AG04450 (cell line): ENCODE measurements around the gene MXRA7. TPM values are rescaled to one million over a fixed set of nuclear protein-coding genes. Genes with fewer than 3 reads are reported as not detected.

Experiments used
- CTCF ChIA-PET: fragments of 300-600, 350-600 bp; formaldehyde crosslinking; extraction: SDS; loops from one replicate; lab custom pipeline; 2022; ENCODE audit warnings: antibody characterized with exemption, inconsistent platforms; lab: Charles Lee
- POLR2A ChIA-PET: fragments of 350-600 bp; formaldehyde crosslinking; extraction: SDS; loops from one replicate; lab custom pipeline; 2021; ENCODE audit warnings: antibody characterized with exemption, inconsistent platforms; lab: Yijun Ruan, JAX
- DNase-seq: peaks from one replicate; pipeline ENCODE4 v3.0.0-alpha.2; 2011; ENCODE audit warnings: low read depth, low spot score
- H3K27ac ChIP-seq: one replicate; pipeline ENCODE4 v1.5.1; 2012; ENCODE audit warnings: low read depth, low read length, control low read depth
- H3K27me3 ChIP-seq: one replicate; pipeline ENCODE4 v1.6.0; 2012; ENCODE audit warnings: low read length; ENCODE audit not compliant: control insufficient read depth, insufficient read depth
- H3K4me3 ChIP-seq: 2 replicates; pipeline ENCODE4 v1.5.1; 2011; ENCODE audit warnings: mild to moderate bottlenecking, low read depth, low read length, control low read depth
- H3K9me3 ChIP-seq: 2 replicates; pipeline ENCODE4 v1.5.1; 2012; ENCODE audit warnings: low read length; ENCODE audit not compliant: control insufficient read depth, insufficient read depth
- CTCF ChIP-seq: IDR thresholded peaks from 2 replicates; pipeline ENCODE4 v1.5.1; 2011; ENCODE audit warnings: low read depth, low read length, control low read depth, inconsistent platforms
- polyA plus RNA-seq: library from polyadenylated mRNA; depleted of rRNA; stranded (reverse); fragments of >200 nt; gene quantifications from 2 replicates; pipeline ENCODE4 v1.2.3, GENCODE V29; 2011

MXRA7 gene
- polyA plus RNA-seq, 1 experiment = 222 TPM

- Histone ChIP-seq H3K4me3 (no peak overlapping the region), H3K27ac (no peak overlapping the region), H3K27me3 (no peaks in the 10 kb centered on the region), H3K9me3 (no peaks in the 10 kb centered on the region)
- no peak for DNase-seq
- no peak for TF ChIP-seq CTCF
- CTCF ChIA-PET = interaction anchor here (0.6 to 2.7 kb wide), 4 partner anchors 10 to 70 kb away, joined by 3 to 7 read pairs (median 6); no protein-coding TSS in a partner anchor
- POLR2A ChIA-PET = no interaction called here
Observed at GRCh38 chr17:76691379-76692191, 19.2 kb downstream of the MXRA7 start.

GRCh38 chr17:76690596-76691280 is 20.0 kb downstream of the MXRA7 start:
- Histone ChIP-seq H3K27me3 (no peaks in the 10 kb centered on the region), H3K4me3 (no peak overlapping the region), H3K9me3 (no peaks in the 10 kb centered on the region), H3K27ac (no peak overlapping the region)
- ChIA-PET CTCF (interaction anchor here (0.6 to 2.7 kb wide), 5 partner anchors 9 to 69 kb away, joined by 3 to 7 read pairs (median 5); no protein-coding TSS in a partner anchor), POLR2A (no interaction called here)
- DNase-seq = no peak
- no peak for TF ChIP-seq CTCF

- no peak for TF ChIP-seq CTCF
- H3K4me3 ChIP-seq = no peak overlapping the region
- ChIA-PET CTCF (interaction anchor here (1.0 to 2.7 kb wide), 4 partner anchors 8 to 66 kb away, joined by 4 to 7 read pairs (median 4); no protein-coding TSS in a partner anchor), POLR2A (interaction anchor here (0.7 to 1.4 kb wide), 2 partner anchors 11 to 114 kb away, joined by 4 to 5 read pairs; no protein-coding TSS in a partner anchor)
- H3K27ac ChIP-seq = no peak overlapping the region
- no peaks in the 10 kb centered on the region for H3K9me3 ChIP-seq
- no peaks in the 10 kb centered on the region for H3K27me3 ChIP-seq
- DNase-seq = no peak
Observed at GRCh38 chr17:76689859-76690258, 20.9 kb downstream of the MXRA7 start.

- POLR2A ChIA-PET = interaction anchor here (0.6 to 1.9 kb wide), 7 partner anchors 13 to 38 kb away, joined by 3 to 9 read pairs (median 6); partner anchors contain the start of genes JMJD6 and METTL23
- no peaks in the 10 kb centered on the region for H3K9me3 ChIP-seq
- H3K27me3 ChIP-seq = no peaks in the 10 kb centered on the region
- CTCF ChIA-PET = interaction anchor here (0.6 to 1.5 kb wide), 2 partner anchors 159 to 385 kb away, joined by 3 to 5 read pairs; no protein-coding TSS in a partner anchor
- no peak for DNase-seq
- H3K27ac ChIP-seq = peak overlapping the region; percentile 82
- H3K4me3 ChIP-seq = peak overlapping the region; percentile 25
- TF ChIP-seq CTCF = no peak
Observed at GRCh38 chr17:76688165-76688622, 22.6 kb downstream of the MXRA7 start.
